Esophagus muscularis mucosa (tissue), 4 donors: ENCODE results near the gene UTP11.
"Not testable (repeated sequence)": the region's sequence is repeated elsewhere in the genome, so short reads cannot be mapped to it uniquely, and the experiment has no call there.

Experiments
- EP300 ChIP-seq: sonication (generic); formaldehyde crosslinking; IDR thresholded peaks from one replicate; pipeline ENCODE4 v1.6.1; 2017; ENCODE audit warnings: antibody characterized with exemption
- POLR2A ChIP-seq: fragments of 450-650 bp; IDR thresholded peaks from one replicate; pipeline ENCODE4 v1.6.1; 2017; ENCODE audit warnings: antibody characterized with exemption, moderate library complexity, mild to moderate bottlenecking, low read depth
- POLR2AphosphoS5 ChIP-seq, 2 donors: sonication (generic); formaldehyde crosslinking; IDR thresholded peaks; one replicate each; pipeline ENCODE4 v1.6.1; 2017; ENCODE audit warnings: antibody characterized with exemption in 2 of 2
- TF ChIP-seq, protein P1 (sequence below), 3 experiments: fragments of 200-600 bp in 2 of 3; fragments of 450-650 bp in 1 of 3; sonication (generic) in 2 of 3; IDR thresholded peaks; one replicate each; pipeline ENCODE4 v1.5.1; 2017 to 2019; ENCODE audit warnings: antibody characterized with exemption in 3 of 3, mild to moderate bottlenecking in 2 of 3, moderate library complexity in 1 of 3

DNA sequence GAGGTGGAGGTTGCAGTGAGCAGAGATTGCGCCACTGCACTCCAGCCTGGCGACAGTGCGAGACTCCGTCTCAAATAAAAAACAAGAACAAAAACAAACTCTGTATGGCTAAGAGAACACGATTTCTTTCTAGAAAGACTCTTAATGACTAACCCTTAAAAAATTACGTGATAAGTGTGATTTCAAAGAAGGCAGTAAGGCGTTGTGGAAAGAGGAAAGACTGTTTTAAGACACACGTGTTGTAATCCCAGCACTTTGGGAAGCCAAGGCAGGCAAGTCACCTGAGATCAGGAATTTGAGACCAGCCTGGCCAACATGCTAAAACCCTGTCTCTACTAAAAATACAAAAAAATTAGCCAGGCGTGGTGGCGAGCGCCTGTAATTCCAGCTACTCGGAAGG is 48.4 kb upstream of the UTP11 start:
- TF ChIP-seq, protein P1, sequence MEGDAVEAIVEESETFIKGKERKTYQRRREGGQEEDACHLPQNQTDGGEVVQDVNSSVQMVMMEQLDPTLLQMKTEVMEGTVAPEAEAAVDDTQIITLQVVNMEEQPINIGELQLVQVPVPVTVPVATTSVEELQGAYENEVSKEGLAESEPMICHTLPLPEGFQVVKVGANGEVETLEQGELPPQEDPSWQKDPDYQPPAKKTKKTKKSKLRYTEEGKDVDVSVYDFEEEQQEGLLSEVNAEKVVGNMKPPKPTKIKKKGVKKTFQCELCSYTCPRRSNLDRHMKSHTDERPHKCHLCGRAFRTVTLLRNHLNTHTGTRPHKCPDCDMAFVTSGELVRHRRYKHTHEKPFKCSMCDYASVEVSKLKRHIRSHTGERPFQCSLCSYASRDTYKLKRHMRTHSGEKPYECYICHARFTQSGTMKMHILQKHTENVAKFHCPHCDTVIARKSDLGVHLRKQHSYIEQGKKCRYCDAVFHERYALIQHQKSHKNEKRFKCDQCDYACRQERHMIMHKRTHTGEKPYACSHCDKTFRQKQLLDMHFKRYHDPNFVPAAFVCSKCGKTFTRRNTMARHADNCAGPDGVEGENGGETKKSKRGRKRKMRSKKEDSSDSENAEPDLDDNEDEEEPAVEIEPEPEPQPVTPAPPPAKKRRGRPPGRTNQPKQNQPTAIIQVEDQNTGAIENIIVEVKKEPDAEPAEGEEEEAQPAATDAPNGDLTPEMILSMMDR (IDR thresholded peaks at IDR 0.05), result not testable (repeated sequence)
- not testable (repeated sequence) for TF ChIP-seq POLR2A; EP300; POLR2AphosphoS5 (IDR thresholded peaks at IDR 0.05)
